Measurements from ENCODE around the gene ARHGAP24.

DNA sequence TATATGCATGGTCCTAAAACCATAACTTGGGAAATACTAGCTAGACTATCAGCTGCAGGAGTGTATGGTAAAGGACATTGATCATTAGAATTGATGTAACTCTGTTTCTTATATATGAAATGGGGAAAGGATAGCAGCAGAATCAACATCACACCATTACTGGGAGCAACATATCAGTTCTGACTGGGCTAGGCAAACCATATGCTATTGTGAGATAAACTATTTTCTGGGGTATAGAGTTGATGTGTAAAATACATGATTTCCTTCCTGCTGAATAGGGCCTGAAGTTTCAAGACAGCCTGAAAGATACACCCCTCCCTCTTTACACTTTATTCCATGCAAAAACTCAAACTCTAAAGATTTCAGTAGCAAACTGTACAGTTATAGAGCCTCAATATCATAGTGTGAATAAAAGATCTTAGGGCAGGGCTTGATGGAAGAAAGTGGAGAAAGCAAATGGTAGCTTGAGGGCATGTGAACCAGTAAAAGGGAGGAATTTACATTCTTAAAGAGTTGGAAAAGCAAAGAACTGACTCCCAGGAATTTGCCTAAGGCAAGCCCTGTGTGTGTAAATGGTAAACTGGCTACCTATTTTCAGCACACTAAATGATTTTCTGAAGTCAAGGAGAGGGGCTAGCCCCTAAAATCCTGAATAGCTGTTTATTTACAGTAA is 480.8 kb downstream of the ARHGAP24 start:
- TF ChIP-seq, protein P1, sequence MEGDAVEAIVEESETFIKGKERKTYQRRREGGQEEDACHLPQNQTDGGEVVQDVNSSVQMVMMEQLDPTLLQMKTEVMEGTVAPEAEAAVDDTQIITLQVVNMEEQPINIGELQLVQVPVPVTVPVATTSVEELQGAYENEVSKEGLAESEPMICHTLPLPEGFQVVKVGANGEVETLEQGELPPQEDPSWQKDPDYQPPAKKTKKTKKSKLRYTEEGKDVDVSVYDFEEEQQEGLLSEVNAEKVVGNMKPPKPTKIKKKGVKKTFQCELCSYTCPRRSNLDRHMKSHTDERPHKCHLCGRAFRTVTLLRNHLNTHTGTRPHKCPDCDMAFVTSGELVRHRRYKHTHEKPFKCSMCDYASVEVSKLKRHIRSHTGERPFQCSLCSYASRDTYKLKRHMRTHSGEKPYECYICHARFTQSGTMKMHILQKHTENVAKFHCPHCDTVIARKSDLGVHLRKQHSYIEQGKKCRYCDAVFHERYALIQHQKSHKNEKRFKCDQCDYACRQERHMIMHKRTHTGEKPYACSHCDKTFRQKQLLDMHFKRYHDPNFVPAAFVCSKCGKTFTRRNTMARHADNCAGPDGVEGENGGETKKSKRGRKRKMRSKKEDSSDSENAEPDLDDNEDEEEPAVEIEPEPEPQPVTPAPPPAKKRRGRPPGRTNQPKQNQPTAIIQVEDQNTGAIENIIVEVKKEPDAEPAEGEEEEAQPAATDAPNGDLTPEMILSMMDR (IDR thresholded peaks at IDR 0.05): no peak
- TF ChIP-seq POLR2A (IDR thresholded peaks at IDR 0.05): no peak

All from right lobe of liver (tissue), 4 donors.